ENCODE data around the gene IQGAP1.

DNA sequence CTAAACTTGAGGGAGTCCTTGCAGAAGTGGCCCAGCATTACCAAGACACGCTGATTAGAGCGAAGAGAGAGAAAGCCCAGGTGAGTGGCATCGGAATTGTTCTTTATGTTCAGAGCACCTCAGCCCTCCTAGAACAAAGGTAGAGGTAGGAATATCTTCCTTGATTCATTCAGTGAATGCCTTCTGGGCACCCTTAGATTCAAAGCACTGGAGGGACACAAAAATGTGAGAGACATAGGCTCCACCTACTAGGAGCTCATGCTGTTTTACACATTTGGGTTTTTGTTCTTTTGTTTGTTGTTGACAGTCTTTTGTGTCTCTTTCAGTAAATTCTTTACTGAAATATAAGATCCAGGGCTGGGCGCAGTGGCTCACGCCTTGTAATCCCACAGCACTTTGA, 68.2 kb downstream of the IQGAP1 start:
- TF ChIP-seq, protein P1, sequence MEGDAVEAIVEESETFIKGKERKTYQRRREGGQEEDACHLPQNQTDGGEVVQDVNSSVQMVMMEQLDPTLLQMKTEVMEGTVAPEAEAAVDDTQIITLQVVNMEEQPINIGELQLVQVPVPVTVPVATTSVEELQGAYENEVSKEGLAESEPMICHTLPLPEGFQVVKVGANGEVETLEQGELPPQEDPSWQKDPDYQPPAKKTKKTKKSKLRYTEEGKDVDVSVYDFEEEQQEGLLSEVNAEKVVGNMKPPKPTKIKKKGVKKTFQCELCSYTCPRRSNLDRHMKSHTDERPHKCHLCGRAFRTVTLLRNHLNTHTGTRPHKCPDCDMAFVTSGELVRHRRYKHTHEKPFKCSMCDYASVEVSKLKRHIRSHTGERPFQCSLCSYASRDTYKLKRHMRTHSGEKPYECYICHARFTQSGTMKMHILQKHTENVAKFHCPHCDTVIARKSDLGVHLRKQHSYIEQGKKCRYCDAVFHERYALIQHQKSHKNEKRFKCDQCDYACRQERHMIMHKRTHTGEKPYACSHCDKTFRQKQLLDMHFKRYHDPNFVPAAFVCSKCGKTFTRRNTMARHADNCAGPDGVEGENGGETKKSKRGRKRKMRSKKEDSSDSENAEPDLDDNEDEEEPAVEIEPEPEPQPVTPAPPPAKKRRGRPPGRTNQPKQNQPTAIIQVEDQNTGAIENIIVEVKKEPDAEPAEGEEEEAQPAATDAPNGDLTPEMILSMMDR (IDR thresholded peaks at IDR 0.05), result no peak
- TF ChIP-seq POLR2A (IDR thresholded peaks at IDR 0.05), result no peak

Data from Peyer's patch (tissue), 4 donors.